Body of pancreas (tissue), 4 donors: ENCODE measurements around the gene SLK. TPM values are rescaled to one million over a fixed set of nuclear protein-coding genes. Genes with fewer than 3 reads are reported as not detected.

Experiments used
- ATAC-seq: fragments of 150-250 bp; one replicate; pipeline ENCODE4 v1.9.1; 2016
- DNase-seq, 4 donors: peaks; one replicate each; pipeline ENCODE4 v3.0.0-alpha.2; 2019
- H3K27ac ChIP-seq, 4 donors: fragments of 200-600 bp; sonication (generic); 1 replicate in 3 of 4; 2 replicates in 1 of 4; pipeline versions ENCODE4 v1.5.1 to v1.6.1; 2016 to 2019; ENCODE audit warnings: mild to moderate bottlenecking in 1 of 4, mixed read lengths in 1 of 4, moderate library complexity in 1 of 4
- H3K27me3 ChIP-seq, 2 donors: fragments of 200-600 bp; sonication (generic); one replicate each; pipeline ENCODE4 v1.6.0; 2016; ENCODE audit warnings: mild to moderate bottlenecking in 1 of 2
- H3K36me3 ChIP-seq, 2 donors: fragments of 200-600 bp; sonication (generic); replicated peaks in 1 of 2; 2 replicates each; pipeline ENCODE4 v1.5.1; 2016; ENCODE audit warnings: low read depth in 2 of 2; ENCODE audit not compliant: insufficient read depth in 1 of 2
- H3K4me1 ChIP-seq: fragments of 200-600 bp; sonication (generic); one replicate; pipeline ENCODE4 v1.6.0; 2016
- H3K4me3 ChIP-seq, 2 donors: fragments of 200-600 bp; sonication (generic); 1 replicate in 1 of 2; 2 replicates in 1 of 2; pipeline ENCODE4 v1.5.1; 2016 to 2019
- H3K9me3 ChIP-seq, 3 donors: fragments of 200-600 bp; sonication (generic); 1 replicate in 2 of 3; 2 replicates in 1 of 3; pipeline ENCODE4 v1.5.1; 2016
- POLR2A ChIP-seq, 3 donors: fragments of 450-650 bp; IDR thresholded peaks; one replicate each; pipeline ENCODE4 v1.6.1; 2016; ENCODE audit warnings: antibody characterized with exemption in 3 of 3, mild to moderate bottlenecking in 2 of 3
- WGBS, 2 donors: methylation state at CpG; one replicate each; pipeline ENCODE4 v1.1.5; 2017; 5-methylcytosine and 5-hydroxymethylcytosine counted together
- intact Hi-C: fragments of 100-400 bp; cut with DNase I; formaldehyde crosslinking; loops from one replicate; pipeline ENCODE4 v1.15.1; 2023
- total RNA-seq, 2 donors: library from RNA; depleted of rRNA; stranded (reverse); fragments of >200 nt; gene quantifications; one replicate each; pipeline ENCODE4 v1.1.0, GENCODE V29; 2016
- TF ChIP-seq, protein P1 (sequence below), 7 experiments: fragments of 450-650 bp in 4 of 7; fragments of 200-600 bp in 3 of 7; sonication (generic) in 3 of 7; IDR thresholded peaks; one replicate each; pipeline ENCODE4 v1.5.1; 2016 to 2019; ENCODE audit warnings: antibody characterized with exemption in 7 of 7

SLK gene
- total RNA-seq, 2 donors from 2014 or later, result 23.7 to 25.9 TPM

DNA sequence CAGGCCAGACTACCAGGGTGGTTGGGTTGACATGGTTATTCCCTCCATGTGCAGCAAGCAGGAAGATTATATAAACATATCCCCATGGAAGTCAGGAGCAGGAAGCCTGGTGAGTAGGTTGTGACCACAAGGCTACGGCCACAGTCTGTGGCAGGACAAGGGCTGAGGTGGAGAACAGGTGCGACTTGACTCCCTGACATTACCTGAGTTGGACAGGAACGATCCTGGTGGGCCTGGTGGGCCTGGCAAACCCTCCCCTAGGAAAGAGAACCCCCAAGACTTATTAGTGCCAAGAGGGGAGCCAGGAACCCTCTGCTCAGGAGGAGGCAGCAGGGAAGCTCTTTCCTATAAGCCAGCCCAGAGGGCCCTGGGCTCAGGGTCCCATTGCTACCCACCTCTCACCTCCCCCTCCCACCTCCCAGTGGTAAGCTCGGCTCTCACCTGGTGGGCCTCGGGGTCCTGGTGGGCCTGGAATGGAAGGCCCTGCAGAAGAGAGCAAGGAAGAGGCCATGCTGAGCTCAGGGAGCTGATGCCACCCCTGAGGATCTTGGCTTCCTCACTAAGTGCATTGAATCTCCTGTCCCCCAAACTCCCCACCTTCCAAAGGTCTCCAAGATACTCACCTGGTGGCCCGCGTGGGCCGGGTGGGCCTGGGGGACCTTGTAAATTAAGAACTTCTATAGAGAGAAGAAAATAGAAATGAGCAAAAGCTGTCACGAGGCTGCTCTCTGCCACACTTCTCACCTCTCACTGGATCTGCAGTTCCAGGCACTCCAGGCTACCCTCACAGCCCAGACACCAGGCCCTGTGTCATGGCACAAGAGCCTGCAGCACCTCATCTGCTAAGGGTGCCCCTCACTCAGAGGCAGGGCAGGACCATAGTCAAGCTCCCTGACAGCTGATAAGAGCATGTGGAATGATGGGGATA is 74.2 kb downstream of the SLK start:
- Histone ChIP-seq H3K27ac (no peak overlapping the region), H3K4me3 (no peak overlapping the region), H3K4me1 (no peaks in the 10 kb centered on the region), H3K27me3 (no peaks in the 10 kb centered on the region), H3K9me3 (no peaks in the 10 kb centered on the region), H3K36me3 (no peaks in the 10 kb centered on the region)
- no peak for ATAC-seq
- 64 to 73% methylated on average over 9 of the region's 9 CpGs for WGBS, 2 donors
- TF ChIP-seq, protein P1, sequence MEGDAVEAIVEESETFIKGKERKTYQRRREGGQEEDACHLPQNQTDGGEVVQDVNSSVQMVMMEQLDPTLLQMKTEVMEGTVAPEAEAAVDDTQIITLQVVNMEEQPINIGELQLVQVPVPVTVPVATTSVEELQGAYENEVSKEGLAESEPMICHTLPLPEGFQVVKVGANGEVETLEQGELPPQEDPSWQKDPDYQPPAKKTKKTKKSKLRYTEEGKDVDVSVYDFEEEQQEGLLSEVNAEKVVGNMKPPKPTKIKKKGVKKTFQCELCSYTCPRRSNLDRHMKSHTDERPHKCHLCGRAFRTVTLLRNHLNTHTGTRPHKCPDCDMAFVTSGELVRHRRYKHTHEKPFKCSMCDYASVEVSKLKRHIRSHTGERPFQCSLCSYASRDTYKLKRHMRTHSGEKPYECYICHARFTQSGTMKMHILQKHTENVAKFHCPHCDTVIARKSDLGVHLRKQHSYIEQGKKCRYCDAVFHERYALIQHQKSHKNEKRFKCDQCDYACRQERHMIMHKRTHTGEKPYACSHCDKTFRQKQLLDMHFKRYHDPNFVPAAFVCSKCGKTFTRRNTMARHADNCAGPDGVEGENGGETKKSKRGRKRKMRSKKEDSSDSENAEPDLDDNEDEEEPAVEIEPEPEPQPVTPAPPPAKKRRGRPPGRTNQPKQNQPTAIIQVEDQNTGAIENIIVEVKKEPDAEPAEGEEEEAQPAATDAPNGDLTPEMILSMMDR (IDR thresholded peaks at IDR 0.05), result no peak
- TF ChIP-seq POLR2A (IDR thresholded peaks at IDR 0.05), result no peak
- no peak for DNase-seq
- intact Hi-C loops, result no loop called here

DNA sequence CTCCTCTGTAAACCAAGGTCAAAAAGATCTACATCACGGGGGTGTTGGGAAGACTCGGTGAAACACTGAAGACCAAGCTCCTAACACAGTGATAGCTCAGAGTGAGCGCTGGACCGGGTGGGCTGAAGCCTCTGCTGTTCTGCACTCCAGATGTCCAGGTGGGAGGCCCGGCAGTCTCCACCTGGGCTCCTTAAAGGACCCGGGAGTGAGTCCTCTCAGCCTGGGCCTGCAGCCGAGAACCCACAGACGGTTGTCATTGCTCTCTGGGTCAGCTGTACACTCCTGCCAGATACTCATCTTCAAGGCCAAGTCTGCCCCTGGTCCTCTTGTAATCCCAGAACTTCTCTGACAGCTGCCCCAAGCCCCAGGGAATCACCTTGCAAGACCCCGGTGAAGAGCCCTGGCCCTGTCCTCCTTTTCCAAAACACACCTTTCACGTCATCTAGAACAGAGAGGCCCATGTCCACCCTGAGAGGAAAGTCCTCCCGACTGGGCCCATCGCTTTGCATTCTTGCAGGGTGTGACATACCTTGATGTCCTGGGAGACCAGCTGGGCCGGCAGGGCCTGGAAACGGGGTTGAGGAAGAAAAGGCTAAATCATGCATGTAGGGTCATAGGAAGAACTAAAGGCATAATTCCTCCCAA is 75.1 kb downstream of the SLK start:
- ATAC-seq, result no peak
- no peak overlapping the region for H3K27ac ChIP-seq

DNA sequence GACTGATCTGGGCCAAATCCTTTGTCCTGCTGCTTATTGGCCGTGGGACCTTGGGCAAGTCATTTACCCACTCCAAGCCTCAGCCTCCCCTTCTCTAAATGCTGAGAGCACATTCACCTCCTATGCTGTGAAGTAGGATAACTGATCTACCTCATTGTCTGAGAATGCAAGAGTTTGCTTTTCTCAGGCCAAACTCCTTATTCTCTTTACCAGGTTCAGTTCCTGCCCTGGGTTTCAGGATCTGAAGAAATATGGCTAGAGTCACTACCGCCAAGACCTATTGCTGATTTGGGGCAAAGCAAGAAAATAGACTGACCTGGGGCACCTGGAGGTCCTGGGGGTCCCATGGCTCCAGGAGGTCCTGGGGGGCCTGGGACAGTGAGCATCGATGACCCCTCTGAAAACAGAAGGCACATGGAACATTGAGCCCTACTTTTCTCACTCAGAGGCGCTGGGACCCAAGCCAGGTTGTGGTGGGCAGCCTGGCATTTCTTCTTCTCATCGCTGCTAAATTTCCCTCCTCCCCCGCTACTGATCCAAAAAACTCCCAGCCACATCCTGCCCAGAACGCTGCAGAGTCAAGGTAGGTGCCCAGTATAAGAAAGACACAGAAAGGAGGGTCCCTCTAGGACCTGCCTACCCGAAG is 76.4 kb downstream of the SLK start:
- no peaks in the 10 kb centered on the region for H3K27me3 ChIP-seq
- 66 to 69% methylated on average over 8 of the region's 8 CpGs for WGBS, 2 donors
- no peak for DNase-seq
- H3K9me3 ChIP-seq, result no peaks in the 10 kb centered on the region
- no peaks in the 10 kb centered on the region for H3K4me1 ChIP-seq
- TF ChIP-seq, protein P1 (IDR thresholded peaks at IDR 0.05), result no peak
- TF ChIP-seq POLR2A (IDR thresholded peaks at IDR 0.05), result no peak
- no peak overlapping the region for H3K4me3 ChIP-seq
- H3K27ac ChIP-seq, result no peak overlapping the region
- ATAC-seq, result no peak
- intact Hi-C loops, result no loop called here
- no peaks in the 10 kb centered on the region for H3K36me3 ChIP-seq

More for the DNA sequence above, 75.1 kb downstream of the SLK start:
- 72 to 75% methylated on average over 14 of the region's 14 CpGs for WGBS, 2 donors
- DNase-seq, result no peak
- Histone ChIP-seq H3K4me3 (no peak overlapping the region), H3K9me3 (no peaks in the 10 kb centered on the region), H3K4me1 (no peaks in the 10 kb centered on the region), H3K27me3 (no peaks in the 10 kb centered on the region), H3K36me3 (no peaks in the 10 kb centered on the region)
- TF ChIP-seq, protein P1 (IDR thresholded peaks at IDR 0.05), result no peak
- TF ChIP-seq POLR2A (IDR thresholded peaks at IDR 0.05), result no peak
- intact Hi-C loops, result no loop called here

DNA sequence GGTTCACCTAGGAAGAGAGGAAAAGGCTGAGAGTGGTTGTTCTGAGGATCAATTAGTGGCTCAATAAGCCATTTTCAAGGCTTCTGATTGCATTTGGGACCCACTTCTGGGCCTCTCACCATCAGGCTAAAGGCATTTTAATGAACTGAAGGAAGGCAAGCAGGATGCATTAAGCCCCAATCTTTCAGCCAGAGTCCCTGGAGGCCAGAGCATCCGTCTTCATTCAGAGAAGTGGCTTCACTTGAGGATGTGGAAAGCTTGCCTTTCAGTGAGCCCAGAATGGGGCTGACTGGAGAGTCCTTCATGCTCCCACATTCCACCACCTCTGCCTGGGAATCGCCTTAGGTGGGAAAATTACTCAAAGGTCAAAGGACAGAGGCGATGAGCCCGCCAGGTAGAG is 76.9 kb downstream of the SLK start:
- Histone ChIP-seq H3K9me3 (no peaks in the 10 kb centered on the region), H3K36me3 (no peaks in the 10 kb centered on the region), H3K4me1 (no peaks in the 10 kb centered on the region), H3K27me3 (no peaks in the 10 kb centered on the region), H3K4me3 (no peak overlapping the region), H3K27ac (no peak overlapping the region)
- TF ChIP-seq, protein P1 (IDR thresholded peaks at IDR 0.05), result no peak
- TF ChIP-seq POLR2A (IDR thresholded peaks at IDR 0.05), result no peak
- ATAC-seq, result no peak
- WGBS, 2 donors, result 64 to 66% methylated on average over 4 of the region's 4 CpGs
- intact Hi-C loops, result no loop called here
- DNase-seq, result no peak
